ENCODE results near the gene PODN.

PODN gene

DNA sequence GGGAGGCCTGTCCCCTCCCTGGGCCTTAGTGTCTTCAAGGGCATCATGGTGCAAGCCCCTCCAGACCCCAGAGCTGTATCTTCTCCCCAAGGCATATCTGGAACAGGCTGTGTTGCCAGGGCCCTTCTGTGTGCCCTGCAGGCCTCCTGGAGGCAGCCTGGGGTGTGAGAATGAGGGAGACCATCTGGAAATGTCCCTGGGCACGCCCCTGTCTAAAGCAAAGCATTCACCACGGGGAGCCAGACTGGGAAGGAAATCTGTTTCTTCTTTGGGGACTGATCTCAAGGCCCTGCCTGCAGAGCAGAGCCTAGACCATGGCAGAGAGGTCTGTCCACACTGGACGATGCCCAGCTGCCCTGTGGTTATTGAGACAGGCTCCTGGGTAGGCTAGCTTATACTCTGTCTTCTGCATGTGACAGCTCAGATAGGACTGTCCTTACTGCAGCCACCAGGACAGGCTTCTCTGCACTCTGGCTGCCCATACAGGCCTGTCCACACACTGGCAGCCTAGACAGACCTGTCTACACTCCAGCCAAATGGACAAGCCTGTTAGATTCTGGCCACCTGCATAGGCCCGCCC, 24.6 kb downstream of the PODN start:
- H3K36me3 Mint-ChIP-seq (ENCODE audit: low read depth) = no peaks in the 10 kb centered on the region
- no peak overlapping the region for H3K4me3 Mint-ChIP-seq
- H3K27me3 Mint-ChIP-seq = no peaks in the 10 kb centered on the region

DNA sequence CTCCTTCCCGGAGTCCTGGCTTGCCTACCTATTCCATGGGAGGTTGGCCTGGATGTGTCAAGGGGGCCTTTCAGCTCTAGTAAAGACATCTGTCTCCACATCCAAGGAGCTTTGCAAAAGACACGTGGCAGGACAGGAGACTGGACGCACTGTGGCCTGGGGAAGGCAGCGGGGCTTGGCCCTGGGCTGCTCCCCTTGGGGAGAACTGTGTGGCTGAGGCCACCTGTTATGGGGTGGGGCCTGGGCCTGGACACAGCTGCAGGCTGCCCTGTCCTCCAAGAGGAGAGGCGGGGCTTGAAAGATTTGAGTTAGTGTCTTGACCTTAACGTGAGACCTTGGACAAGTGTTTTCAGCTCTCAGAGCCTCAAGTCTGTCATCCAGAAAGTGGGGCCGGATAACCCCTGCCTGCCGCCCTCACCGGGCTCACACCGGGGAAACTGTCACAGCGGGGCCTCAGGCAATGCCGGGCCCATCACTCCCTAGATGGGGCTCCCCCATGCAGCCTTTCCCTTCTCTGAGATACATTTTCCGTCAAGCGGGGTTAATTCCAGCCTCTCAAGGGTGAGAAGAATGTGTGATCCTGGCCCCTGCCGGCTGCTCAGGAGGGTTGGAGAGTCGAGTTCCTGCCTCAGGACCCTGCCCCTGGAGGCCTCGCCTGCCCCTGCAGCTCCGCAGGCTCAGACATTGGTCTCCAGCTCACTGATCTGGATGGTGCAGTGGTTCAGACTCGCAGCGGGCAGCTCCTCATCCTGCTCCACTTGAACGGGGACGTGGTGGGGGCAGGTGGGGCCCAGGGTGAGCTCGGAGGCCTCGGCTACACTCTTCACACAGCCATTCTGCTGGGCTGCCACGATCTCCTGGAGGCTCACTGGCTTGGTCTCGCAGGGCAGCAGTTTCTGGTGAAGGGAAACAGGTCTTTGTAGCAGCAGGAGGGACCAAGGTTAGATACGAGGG, 25.6 kb downstream of the PODN start:
- no peaks in the 10 kb centered on the region for H3K9me3 Mint-ChIP-seq
- no peaks in the 10 kb centered on the region for H3K27me3 Mint-ChIP-seq
- H3K4me1 Mint-ChIP-seq (ENCODE audit: low read depth) = no peaks in the 10 kb centered on the region
- H3K36me3 Mint-ChIP-seq (ENCODE audit: low read depth) = no peaks in the 10 kb centered on the region
- no peak overlapping the region for H3K4me3 Mint-ChIP-seq
- no peak overlapping the region for H3K27ac Mint-ChIP-seq
- DNase-seq = no peak

More for the DNA sequence above, 24.6 kb downstream of the PODN start:
- H3K4me1 Mint-ChIP-seq (ENCODE audit: low read depth) = no peaks in the 10 kb centered on the region
- no peaks in the 10 kb centered on the region for H3K9me3 Mint-ChIP-seq
- no peak for DNase-seq
- no peak overlapping the region for H3K27ac Mint-ChIP-seq

DNA sequence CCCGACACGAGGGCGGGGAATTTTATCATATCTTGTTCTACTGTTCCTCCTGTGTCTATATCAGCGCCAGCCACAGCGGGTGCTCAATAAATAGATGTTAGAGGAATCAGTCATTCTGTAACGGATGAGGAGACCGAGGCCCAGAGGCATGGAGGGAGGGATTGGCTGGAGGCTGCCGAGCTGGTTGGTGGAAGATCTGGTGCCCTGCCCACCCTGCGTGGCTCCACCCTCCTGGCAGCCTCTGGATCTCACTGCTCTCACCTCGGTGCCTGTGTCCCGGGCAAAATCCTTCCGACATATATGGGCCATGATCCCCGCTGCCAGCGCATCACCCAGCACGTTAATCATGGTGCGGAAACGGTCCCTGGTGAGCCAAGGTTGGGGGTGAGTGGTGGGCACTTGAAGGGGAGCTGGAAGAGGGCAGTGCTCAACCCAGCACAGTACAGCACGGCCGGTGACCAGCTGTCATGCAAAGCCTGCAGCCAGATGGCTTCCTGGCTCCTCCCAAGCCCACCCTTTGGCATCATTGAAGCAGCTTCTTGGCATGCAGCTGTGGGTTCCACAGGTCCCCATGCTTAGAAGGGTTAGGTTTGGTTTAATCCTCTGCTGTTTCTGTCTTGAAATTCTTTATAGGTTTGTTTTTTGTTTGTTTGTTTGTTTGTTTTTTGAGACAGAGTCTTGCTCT, 26.7 kb downstream of the PODN start:
- H3K4me1 Mint-ChIP-seq (ENCODE audit: low read depth) = no peaks in the 10 kb centered on the region
- no peaks in the 10 kb centered on the region for H3K9me3 Mint-ChIP-seq
- no peak for DNase-seq
- H3K4me3 Mint-ChIP-seq = no peak overlapping the region
- no peaks in the 10 kb centered on the region for H3K27me3 Mint-ChIP-seq
- no peak overlapping the region for H3K27ac Mint-ChIP-seq
- H3K36me3 Mint-ChIP-seq (ENCODE audit: low read depth) = no peaks in the 10 kb centered on the region

DNA sequence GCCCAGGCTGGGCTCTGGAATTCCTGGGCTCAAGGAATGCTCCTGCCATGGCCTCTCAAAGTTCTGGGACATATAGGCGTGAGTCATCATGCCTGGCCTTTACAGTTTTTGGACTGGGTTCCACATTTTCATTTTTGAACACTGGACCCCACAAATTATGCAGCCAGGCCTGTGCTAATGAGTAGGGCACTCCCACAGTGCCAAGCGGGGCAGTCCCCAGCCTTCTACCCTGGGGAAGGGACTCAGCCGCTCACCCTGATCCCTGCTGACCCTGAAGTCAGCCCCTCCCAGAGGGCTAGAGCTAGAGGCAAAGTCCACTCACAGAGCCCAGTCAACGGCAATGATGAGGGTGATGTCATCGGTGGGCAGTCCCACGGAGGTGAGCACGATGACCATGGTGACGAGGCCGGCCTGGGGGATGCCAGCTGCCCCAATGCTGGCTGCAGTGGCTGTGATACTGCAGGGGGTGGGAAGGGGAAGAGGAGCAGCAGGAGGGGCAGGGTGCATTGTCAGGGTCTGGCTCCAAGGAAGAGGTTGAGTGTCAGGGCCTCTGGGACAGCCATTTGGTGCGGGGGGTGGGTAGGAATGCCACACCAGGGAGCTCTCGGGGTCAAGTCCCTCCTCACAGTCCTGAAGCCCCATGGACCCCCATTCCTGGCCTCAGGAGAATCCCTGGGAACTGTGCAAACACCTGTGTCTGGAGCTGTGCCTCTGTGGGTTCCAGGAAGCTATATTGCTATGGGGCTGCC, 27.6 kb downstream of the PODN start:
- H3K9me3 Mint-ChIP-seq = no peaks in the 10 kb centered on the region
- no peaks in the 10 kb centered on the region for H3K36me3 Mint-ChIP-seq (ENCODE audit: low read depth)
- no peak overlapping the region for H3K27ac Mint-ChIP-seq
- H3K4me3 Mint-ChIP-seq = no peak overlapping the region
- DNase-seq = no peak
- no peaks in the 10 kb centered on the region for H3K27me3 Mint-ChIP-seq
- H3K4me1 Mint-ChIP-seq (ENCODE audit: low read depth) = no peaks in the 10 kb centered on the region

DNA sequence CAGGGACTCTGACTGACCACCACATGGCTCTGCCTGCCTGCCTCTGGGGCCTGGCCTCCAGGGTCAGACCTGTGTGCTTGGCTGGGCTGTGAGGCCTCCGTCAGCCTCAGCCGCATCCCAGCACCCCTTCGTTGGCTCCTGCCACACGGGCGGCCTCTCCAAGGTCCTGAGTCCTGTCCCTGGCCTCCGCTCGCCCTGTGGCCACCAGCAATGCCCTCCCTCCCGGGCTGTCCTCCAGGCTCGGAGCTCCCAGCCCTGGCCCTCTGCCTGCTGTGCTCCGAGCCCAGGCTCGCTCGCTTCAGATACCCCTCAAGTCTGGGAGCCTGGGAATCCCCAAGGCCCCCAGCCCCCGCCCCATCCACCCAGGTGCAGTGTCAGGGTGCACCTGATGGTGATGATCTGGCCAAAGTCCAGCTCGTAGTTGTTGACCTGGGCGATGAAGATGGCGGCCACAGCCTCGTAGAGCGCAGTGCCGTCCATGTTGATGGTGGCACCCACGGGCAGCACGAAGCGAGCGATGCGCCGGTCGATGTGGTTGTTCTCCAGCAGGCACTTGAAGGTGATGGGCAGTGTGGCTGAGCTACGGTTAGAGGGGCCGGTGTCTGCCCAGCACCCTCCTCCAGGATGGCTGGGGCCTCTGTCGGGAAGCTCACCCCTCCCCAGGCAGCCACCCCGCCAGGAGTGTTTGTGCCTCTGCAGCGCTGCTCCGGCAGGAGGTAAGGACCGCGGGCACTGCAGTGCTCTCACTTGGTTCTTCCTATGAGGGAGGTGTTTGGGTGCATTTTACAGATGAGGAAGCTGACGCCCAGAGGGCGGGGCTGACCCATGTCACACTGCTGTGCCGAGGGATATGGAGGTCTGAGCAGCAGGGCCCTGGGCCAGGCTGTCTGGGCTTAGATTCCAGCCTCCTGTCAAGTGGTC, 28.5 kb downstream of the PODN start:
- Mint-ChIP-seq H3K27me3 (no peaks in the 10 kb centered on the region), H3K9me3 (no peaks in the 10 kb centered on the region), H3K27ac (no peak overlapping the region), H3K36me3 (ENCODE audit: low read depth) (no peaks in the 10 kb centered on the region), H3K4me3 (no peak overlapping the region), H3K4me1 (ENCODE audit: low read depth) (no peaks in the 10 kb centered on the region)
- DNase-seq = no peak

DNA sequence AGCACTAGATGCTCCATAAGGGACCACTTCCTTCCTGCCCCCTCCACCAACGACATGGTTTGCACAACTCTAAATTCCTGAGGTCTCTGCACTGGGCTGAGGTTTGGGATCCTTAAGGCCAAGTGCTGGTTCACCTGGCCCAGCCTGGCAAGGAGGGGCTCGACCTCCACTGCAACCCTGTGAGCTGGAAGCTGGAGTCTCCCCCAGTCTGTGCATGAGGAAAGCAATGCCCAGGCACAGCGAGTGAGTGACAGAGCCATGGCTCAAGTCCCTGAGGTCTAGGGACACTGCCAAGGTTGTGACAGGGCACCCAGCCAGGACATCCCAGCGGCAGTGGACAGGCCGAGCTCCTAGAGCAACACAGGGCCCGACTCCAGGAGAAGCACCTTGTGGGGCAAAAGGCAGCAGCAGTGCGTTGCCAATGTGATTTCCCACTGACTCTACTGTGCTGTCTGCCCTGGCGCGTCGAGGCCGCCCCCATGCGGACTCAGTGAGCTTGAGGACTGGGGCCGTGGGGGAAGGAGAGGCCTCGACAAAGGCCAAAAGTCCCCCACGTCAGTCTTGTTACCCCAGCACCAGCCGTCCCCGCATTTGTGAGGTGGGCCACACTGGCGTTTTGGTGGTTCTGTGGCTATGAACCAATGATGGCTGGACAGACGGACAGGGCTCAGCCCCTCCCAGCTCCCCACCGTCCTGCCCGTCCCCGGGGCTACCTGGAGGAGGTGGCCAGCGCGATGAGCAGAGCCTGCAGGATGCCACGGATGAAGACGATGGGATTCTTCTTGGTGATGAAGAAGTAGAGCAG, 30.0 kb downstream of the PODN start:
- Mint-ChIP-seq H3K27ac (no peak overlapping the region), H3K36me3 (ENCODE audit: low read depth) (no peaks in the 10 kb centered on the region), H3K27me3 (no peaks in the 10 kb centered on the region), H3K4me3 (no peak overlapping the region), H3K4me1 (ENCODE audit: low read depth) (no peaks in the 10 kb centered on the region), H3K9me3 (no peaks in the 10 kb centered on the region)
- DNase-seq = no peak

DNA sequence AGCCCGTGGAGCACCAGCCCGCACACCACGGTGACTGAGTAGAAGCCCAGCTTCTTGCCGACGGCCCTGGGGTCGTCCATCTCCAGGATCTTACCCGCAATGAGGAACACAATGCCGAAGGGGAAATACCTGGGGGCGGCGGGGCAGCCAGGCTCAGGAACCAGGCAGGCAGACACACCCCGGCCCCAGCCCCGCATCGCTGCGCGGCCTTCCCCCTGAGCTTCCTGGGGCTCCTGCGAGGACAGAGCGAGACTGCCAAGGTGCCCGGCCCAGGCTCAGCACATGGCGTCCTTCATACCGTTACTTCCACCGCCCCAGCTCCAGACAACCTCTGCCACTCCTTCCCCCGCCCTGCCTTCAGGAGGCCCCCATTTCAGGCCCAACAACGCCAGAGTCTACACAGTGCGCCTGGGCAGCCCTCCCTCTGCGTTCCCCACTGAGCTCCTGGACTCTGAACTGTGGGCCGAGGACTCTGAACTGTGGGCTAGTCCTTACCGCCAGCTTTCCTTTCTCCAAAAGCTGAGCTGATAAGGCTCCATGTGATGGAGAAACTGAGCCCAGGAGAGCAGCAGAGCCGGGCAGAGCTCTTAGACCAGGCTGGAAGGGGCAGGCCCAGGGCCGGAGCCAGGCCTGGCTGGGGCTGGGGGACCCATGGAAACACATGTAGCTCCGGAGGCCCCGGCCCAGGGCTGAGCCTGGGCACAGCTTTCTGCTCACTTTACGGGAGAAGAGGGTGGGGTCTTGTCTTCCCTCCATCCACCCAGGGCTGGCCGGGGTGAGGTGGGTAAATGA, 30.8 kb downstream of the PODN start:
- H3K27ac Mint-ChIP-seq = no peak overlapping the region
- DNase-seq = no peak
- no peaks in the 10 kb centered on the region for H3K4me1 Mint-ChIP-seq (ENCODE audit: low read depth)
- no peak overlapping the region for H3K4me3 Mint-ChIP-seq
- no peaks in the 10 kb centered on the region for H3K27me3 Mint-ChIP-seq
- H3K9me3 Mint-ChIP-seq = no peaks in the 10 kb centered on the region
- no peaks in the 10 kb centered on the region for H3K36me3 Mint-ChIP-seq (ENCODE audit: low read depth)

DNA sequence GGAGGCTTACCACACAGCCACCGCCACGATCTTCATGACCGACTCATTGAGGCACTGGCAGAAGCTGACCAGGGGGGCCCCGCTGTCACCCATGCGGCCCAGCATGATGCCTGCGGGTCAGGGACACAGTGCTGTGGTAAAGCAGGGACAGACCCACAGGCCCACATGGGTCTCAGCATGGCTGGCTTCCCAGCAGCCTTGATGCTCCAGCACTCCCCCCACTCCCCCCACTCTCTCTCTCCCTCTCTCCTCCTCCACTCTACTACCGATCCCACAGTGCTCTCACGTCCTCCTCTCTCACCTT, 31.4 kb downstream of the PODN start:
- H3K4me3 Mint-ChIP-seq = no peak overlapping the region
- no peaks in the 10 kb centered on the region for H3K36me3 Mint-ChIP-seq (ENCODE audit: low read depth)

DNA sequence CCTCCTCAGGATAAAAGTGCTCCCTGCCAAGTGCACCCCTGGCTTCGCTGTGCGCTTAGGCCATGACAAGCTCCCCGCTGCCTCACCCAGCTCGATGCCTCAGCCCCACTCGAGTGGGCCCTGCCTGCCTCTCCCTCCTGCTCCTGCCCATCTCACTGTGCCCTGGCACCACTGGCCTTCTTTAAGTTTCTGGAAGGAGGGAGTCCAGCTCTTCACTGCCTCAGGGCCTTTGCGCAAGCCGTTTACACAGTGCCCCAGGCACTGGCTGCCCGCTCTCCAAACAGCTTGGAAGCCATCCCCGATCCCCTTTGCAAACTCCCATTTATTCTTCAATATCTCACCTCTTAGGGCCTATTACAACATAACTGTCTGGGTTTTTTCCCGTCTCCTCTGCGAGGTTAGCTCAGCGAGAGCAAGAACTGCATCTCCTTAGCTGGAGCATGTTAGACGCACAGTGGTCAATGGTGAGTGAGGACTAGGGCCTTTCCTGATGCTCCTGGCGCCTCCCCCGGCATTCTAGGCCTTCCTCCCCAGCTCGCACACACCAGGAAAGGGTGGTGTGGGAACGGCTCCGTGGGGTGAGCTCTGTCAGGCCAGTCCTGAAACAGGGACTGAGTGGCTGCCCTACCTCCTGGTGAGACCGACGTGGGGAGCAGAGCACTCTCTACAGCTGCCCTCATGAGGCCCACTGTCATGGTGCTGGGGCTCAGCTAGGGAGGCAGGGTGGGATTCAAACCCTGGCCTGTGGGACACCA, 31.9 kb downstream of the PODN start:
- Mint-ChIP-seq H3K27me3 (no peaks in the 10 kb centered on the region), H3K4me3 (no peak overlapping the region), H3K27ac (no peak overlapping the region), H3K4me1 (ENCODE audit: low read depth) (no peaks in the 10 kb centered on the region), H3K9me3 (no peaks in the 10 kb centered on the region), H3K36me3 (ENCODE audit: low read depth) (no peaks in the 10 kb centered on the region)
- no peak for DNase-seq

More for the DNA sequence above, 31.4 kb downstream of the PODN start:
- no peaks in the 10 kb centered on the region for H3K4me1 Mint-ChIP-seq (ENCODE audit: low read depth)
- H3K9me3 Mint-ChIP-seq = no peaks in the 10 kb centered on the region
- no peak for DNase-seq
- no peaks in the 10 kb centered on the region for H3K27me3 Mint-ChIP-seq
- no peak overlapping the region for H3K27ac Mint-ChIP-seq

DNA sequence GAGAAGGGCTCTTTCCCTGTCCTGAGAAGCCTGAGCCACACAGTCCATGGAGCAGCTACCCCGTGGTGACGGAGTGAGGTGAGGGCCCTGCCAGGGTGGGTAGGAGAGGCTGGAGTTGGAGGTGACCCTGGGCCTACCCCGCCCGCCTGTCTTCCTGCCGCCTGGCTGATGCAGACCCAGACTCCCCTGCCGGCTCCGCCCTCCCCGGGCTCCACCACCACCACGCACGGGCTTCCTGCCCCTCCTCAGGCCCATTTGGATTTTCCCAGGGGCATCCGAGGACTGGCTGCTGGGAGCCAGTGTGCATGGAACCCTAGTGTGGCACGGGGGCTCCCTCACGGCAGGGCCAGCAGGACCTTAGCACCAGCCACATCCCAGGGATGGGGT, 32.5 kb downstream of the PODN start:
- H3K27me3 Mint-ChIP-seq = no peaks in the 10 kb centered on the region

DNA sequence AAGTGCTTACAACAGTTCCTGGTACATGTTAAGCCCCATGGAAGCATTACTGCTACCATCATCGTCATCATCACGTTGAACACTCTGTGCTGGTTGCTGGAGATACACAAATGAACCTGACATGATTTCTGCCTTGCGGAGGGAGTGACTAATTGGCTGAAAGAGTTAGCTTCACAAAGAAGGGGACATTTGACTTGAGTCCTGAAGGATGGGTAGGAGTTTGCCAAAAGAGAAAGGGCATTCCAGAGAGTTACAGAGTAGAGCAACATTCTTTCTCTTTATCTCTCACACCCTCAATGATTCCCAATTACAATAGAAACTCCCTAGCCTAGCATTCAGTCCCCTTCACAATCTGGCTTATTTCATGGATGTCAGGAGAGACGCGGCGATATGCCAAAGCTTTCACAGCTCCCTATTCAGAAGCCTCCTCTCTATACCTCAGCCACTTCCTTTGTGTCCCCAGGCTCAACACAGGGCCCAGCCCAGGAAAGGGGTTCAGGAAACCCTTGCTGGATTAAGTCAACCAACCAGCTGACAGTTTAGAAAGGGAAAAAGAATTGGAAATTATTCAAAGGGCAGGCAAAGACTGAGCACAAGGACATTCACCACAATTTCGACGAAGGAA, 42.4 kb downstream of the PODN start:
- peaks cover 14% of the 10 kb centered on the region for H3K4me1 Mint-ChIP-seq (ENCODE audit: low read depth)
- peaks cover 4% of the 10 kb centered on the region for H3K27me3 Mint-ChIP-seq
- no peaks in the 10 kb centered on the region for H3K9me3 Mint-ChIP-seq
- no peak for DNase-seq
- no peak overlapping the region for H3K4me3 Mint-ChIP-seq
- H3K36me3 Mint-ChIP-seq (ENCODE audit: low read depth) = no peaks in the 10 kb centered on the region
- H3K27ac Mint-ChIP-seq = no peak overlapping the region

More for the DNA sequence above, 32.5 kb downstream of the PODN start:
- Mint-ChIP-seq H3K9me3 (no peaks in the 10 kb centered on the region), H3K27ac (no peak overlapping the region), H3K4me3 (no peak overlapping the region), H3K4me1 (ENCODE audit: low read depth) (no peaks in the 10 kb centered on the region), H3K36me3 (ENCODE audit: low read depth) (no peaks in the 10 kb centered on the region)
- no peak for DNase-seq

DNA sequence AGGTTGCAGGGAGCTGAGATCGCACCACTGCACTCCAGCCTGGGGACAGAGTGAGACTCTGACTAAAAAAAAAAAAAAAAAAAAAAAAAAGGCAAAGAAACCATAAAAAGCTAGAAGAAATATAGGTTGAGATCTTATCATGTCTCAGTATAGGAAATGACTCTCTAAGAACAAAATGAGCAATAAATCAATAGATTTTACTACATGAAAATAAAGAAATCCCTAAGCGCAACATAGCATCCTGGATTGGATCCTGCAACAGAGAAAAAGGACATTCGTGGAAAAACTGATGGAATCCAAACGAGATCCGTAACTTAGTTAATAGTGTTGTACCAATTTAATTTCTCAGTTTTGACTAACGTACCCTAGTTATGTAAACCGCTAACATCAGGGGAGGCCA, 45.1 kb downstream of the PODN start:
- DNase-seq = no peak
- Mint-ChIP-seq H3K4me1 (ENCODE audit: low read depth) (peaks cover 34% of the 10 kb centered on the region), H3K36me3 (ENCODE audit: low read depth) (no peaks in the 10 kb centered on the region), H3K27ac (no peak overlapping the region), H3K9me3 (no peaks in the 10 kb centered on the region), H3K27me3 (peaks cover 4% of the 10 kb centered on the region), H3K4me3 (no peak overlapping the region)
